22Rv1 (cell line): ENCODE data around the gene SOX9.

Source experiments
- H3K27ac ChIP-seq: fragments of 450-650 bp; 2 replicates; pipeline ENCODE4 v1.5.1; 2017
- CTCF ChIP-seq: fragments of 450-650 bp; IDR thresholded peaks from 2 replicates; pipeline ENCODE4 v1.5.1; 2017; ENCODE audit warnings: mild to moderate bottlenecking
- ZFX ChIP-seq: fragments of 450-650 bp; IDR thresholded peaks from 2 replicates; pipeline ENCODE4 v1.6.1; 2017; ENCODE audit warnings: antibody characterized with exemption, borderline replicate concordance

Gene SOX9

GRCh38 chr17:72100470-72100869 lies 20.4 kb upstream of the SOX9 start:
- TF ChIP-seq CTCF (no peak), ZFX (no peak)
- H3K27ac ChIP-seq: no peak overlapping the region

- TF ChIP-seq ZFX (no peak), CTCF (no peak)
- no peak overlapping the region for H3K27ac ChIP-seq
These were observed 19.3 kb upstream of the SOX9 start for GRCh38 chr17:72101526-72101925.

- TF ChIP-seq ZFX (no peak), CTCF (no peak)
- no peak overlapping the region for H3K27ac ChIP-seq
These were observed 18.5 kb upstream of the SOX9 start for GRCh38 chr17:72102366-72102765.

- TF ChIP-seq CTCF (no peak), ZFX (no peak)
- no peak overlapping the region for H3K27ac ChIP-seq
These were observed 16.5 kb upstream of the SOX9 start for GRCh38 chr17:72104164-72104862.

- no peak overlapping the region for H3K27ac ChIP-seq
- TF ChIP-seq CTCF (no peak), ZFX (no peak)
These were observed 16.0 kb upstream of the SOX9 start for GRCh38 chr17:72104863-72105234.

- TF ChIP-seq ZFX (no peak), CTCF (no peak)
- H3K27ac ChIP-seq: no peak overlapping the region
These were observed 13.7 kb upstream of the SOX9 start for GRCh38 chr17:72107100-72107499.

- TF ChIP-seq CTCF (no peak), ZFX (no peak)
These were observed 10.4 kb upstream of the SOX9 start for GRCh38 chr17:72110231-72110941.

More at GRCh38 chr17:72110231-72110941, 10.4 kb upstream of the SOX9 start:
- no peak overlapping the region for H3K27ac ChIP-seq
